A549 (cell line): ENCODE results near the gene ACVR1.

Source experiments
- BHLHE40 ChIP-seq: IDR thresholded peaks from 2 replicates; pipeline ENCODE4 v1.6.1; 2012; ENCODE audit warnings: low read depth, low read length, inconsistent platforms
- EP300 ChIP-seq, 2 experiments: fragments of >200 bp; sonication (Bioruptor Twin); formaldehyde crosslinking; IDR thresholded peaks; 2 replicates in 1 of 2; 3 replicates in 1 of 2; pipeline ENCODE4 v1.6.1; 2016 to 2017
- GATA3 ChIP-seq: IDR thresholded peaks from 2 replicates; pipeline ENCODE4 v1.6.1; 2012; ENCODE audit warnings: borderline replicate concordance
- HOXA7 ChIP-seq: fragments of 250-450 bp; sonication (Bioruptor Pico); IDR thresholded peaks from 2 replicates; pipeline ENCODE4 v1.5.0; 2020; ENCODE audit warnings: mild to moderate bottlenecking, moderate library complexity
- JUN ChIP-seq, 2 experiments: fragments of >200 bp; sonication (Bioruptor Twin); formaldehyde crosslinking; IDR thresholded peaks; 2 replicates in 1 of 2; 3 replicates in 1 of 2; pipeline ENCODE4 v1.6.1; 2016 to 2017
- NFE2L2 ChIP-seq: fragments of 150-350 bp; conservative IDR thresholded peaks from 2 replicates; pipeline ENCODE4 v1.6.1; 2014; ENCODE audit warnings: low read length
- POLR2A ChIP-seq: IDR thresholded peaks from 2 replicates; pipeline ENCODE4 v1.6.1; 2012; ENCODE audit warnings: mild to moderate bottlenecking, low read length
- POLR2AphosphoS2 ChIP-seq: conservative IDR thresholded peaks from 2 replicates; pipeline ENCODE4 v1.6.1; 2012; ENCODE audit warnings: low read length, improper control_type of control experiment, inconsistent platforms
- REST ChIP-seq: fragments of 200-600 bp; sonication (generic); IDR thresholded peaks from 2 replicates; pipeline ENCODE4 v1.6.1; 2016; ENCODE audit warnings: antibody characterized with exemption, mild to moderate bottlenecking, moderate library complexity
- SREBF2 ChIP-seq: fragments of 450-650 bp; IDR thresholded peaks from 2 replicates; pipeline ENCODE4 v1.6.1; 2014; ENCODE audit warnings: mild to moderate bottlenecking, moderate library complexity
- USF2 ChIP-seq: fragments of 450-650 bp; IDR thresholded peaks from 2 replicates; pipeline ENCODE4 v1.6.1; 2014; ENCODE audit warnings: antibody characterized with exemption
- ZFP36 ChIP-seq: fragments of 450-650 bp; IDR thresholded peaks from 2 replicates; pipeline ENCODE4 v1.6.1; 2014; ENCODE audit warnings: borderline replicate concordance; ENCODE audit not compliant: partially characterized antibody
- TF ChIP-seq, protein P1 (sequence below): fragments of >200 bp; sonication (Bioruptor Twin); formaldehyde crosslinking; IDR thresholded peaks from 3 replicates; pipeline ENCODE4 v1.5.1; 2016
- TF ChIP-seq, protein P2 (sequence below): fragments of 150-350 bp; IDR thresholded peaks from 2 replicates; pipeline ENCODE4 v1.6.1; 2014; ENCODE audit warnings: low read depth, mild to moderate bottlenecking, low read length

GRCh38 chr2:157830266-157830665 is 45.9 kb downstream of the ACVR1 start:
- TF ChIP-seq, protein P1, sequence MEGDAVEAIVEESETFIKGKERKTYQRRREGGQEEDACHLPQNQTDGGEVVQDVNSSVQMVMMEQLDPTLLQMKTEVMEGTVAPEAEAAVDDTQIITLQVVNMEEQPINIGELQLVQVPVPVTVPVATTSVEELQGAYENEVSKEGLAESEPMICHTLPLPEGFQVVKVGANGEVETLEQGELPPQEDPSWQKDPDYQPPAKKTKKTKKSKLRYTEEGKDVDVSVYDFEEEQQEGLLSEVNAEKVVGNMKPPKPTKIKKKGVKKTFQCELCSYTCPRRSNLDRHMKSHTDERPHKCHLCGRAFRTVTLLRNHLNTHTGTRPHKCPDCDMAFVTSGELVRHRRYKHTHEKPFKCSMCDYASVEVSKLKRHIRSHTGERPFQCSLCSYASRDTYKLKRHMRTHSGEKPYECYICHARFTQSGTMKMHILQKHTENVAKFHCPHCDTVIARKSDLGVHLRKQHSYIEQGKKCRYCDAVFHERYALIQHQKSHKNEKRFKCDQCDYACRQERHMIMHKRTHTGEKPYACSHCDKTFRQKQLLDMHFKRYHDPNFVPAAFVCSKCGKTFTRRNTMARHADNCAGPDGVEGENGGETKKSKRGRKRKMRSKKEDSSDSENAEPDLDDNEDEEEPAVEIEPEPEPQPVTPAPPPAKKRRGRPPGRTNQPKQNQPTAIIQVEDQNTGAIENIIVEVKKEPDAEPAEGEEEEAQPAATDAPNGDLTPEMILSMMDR: no peak
- TF ChIP-seq POLR2A (no peak), EP300 (IDR thresholded peaks at IDR 0.05) (no peak), HOXA7 (no peak), POLR2AphosphoS2 (no peak), GATA3 (no peak), ZFP36 (no peak), SREBF2 (no peak), JUN (IDR thresholded peaks at IDR 0.05) (no peak), NFE2L2 (no peak), REST (no peak), BHLHE40 (no peak), USF2 (no peak)
- TF ChIP-seq, protein P2, sequence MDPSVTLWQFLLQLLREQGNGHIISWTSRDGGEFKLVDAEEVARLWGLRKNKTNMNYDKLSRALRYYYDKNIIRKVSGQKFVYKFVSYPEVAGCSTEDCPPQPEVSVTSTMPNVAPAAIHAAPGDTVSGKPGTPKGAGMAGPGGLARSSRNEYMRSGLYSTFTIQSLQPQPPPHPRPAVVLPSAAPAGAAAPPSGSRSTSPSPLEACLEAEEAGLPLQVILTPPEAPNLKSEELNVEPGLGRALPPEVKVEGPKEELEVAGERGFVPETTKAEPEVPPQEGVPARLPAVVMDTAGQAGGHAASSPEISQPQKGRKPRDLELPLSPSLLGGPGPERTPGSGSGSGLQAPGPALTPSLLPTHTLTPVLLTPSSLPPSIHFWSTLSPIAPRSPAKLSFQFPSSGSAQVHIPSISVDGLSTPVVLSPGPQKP: no peak
